ENCODE data around the gene OGG1.

The OGG1 gene

DNA sequence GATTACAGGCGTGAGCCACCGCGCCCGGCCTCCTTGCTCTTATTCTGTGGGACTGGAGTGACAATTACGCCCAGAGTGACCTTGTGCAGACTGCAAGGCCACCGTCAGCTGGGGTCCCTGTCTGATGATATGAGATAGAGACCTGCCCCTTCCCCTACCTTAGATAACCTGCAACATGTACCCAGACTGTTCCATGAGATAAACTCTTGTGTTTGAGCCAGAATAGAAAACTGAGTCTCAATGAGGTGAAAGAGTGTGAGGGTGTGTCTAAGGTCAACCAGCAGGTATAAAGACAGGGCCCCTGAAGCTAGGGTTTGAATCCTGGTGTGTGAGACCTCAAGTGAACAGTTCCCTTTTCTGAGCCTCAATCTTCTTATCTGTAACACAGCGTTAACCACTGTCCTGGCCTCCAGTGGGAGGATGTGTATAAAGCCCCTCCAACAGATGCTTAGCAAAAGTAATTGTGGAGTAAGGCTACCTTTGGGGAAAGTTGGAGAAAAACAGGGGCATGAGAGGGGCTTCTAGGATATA is 36.5 kb downstream of the OGG1 start:
- no peak for DNase-seq (ENCODE audit: low spot score)

DNA sequence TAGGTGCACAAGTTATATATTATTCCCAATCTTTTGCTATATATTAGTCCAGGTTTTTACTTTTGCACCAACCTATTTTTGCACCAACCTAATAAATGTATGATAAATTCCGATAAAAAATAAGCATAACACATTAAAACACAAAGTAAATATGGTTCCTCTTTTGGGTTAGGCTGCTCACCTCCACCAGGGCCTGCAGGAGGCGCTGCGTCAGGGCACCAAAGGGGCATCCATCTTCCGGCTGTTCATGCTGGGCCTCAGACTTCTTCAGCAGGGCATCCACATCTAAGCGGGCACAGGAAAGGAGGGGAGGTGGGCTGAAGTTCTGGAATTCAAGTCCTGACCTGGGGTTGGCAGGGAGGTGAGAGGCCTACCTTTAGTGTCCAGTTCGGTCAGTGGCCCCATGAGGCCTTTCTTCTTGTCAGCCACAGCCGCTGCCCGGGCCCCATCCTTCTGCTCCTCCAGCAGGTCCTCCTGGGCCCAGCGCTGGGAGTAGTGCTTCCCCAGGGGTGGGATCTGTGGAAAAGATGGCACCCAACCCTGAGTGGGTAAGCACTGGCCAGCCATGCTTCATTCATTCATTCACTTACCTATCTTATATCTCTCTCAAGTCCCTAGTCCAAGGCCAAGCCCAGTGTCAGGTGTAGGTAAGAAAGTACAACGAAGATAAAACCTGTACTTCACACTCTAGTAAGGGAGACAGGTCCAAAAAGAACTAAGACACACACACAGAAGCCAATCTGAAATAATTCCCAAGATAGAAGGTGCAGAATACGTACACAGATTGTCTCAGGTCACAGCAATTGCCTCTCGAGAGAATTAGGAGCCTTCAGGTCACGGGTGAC is 37.3 kb downstream of the OGG1 start:
- no peak for DNase-seq (ENCODE audit: low spot score)

DNA sequence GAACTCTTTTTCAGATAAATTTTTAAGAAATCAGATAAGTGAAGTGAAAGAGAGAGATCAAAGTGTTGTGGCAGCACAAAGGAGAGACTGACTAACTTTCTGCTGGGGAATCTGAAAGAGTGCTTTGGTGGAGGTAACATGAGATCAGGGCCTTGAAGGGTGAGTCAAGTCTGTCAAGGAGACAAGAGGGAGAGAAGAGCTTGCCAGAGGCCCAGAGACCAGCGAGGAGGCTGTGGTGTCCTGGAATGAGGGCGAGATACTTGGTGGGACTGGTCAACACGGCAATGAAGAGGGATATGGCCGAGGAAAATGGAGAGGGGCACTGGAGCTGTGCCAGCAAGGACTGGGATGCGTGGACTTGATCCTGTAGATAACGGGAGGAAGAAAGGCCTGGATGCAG is 38.0 kb downstream of the OGG1 start:
- no peak for DNase-seq (ENCODE audit: low spot score)

DNA sequence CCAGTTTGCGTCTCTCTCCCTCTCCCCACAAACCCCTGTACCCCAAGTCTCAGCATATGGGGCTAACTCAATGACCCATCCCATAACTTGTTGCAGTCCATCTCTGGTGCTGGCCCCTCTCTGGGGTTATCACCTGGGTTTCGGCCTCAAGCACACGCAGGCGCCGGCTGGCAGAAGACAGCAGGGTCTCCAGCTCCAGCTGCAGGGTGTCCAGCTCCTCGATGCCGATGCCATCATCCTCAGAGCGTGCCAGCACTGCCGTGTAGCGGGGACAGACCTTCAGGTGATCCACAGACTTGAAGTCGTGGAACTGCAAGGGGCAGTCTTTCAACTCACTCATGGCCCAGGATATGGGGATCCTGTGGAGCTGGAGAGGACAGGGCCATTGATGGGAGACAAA is 41.4 kb downstream of the OGG1 start:
- DNase-seq (ENCODE audit: low spot score): no peak

DNA sequence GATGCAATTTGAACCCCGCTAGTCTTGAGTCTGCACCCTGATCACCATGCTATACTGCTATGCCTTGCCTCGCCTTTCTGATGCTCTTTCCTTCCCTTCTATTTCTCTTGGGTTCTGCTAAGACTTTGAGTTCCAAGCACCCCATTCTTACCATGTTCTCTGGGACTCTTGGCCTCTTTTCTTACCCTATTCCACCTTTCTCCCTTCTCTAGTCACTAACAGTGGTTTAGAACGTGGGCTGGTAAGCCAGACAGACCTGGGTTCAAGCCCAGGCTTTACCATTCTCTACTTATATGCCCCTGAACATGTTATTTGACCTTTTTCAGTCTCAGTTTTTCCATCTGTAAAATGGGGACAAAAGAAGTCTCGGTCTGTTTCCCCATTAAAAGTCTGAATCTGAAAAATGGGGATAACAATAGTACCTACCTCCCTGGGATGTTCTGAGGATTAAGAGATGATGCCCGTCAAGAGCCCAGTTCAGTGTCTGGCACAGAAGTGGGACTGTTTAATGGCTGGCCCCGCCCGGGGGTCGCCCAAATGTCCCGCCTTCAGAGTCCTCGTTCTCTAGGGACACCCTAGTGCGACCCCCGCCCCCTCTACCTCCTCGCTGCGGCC is 42.1 kb downstream of the OGG1 start:
- no peak for DNase-seq (ENCODE audit: low spot score)

DNA sequence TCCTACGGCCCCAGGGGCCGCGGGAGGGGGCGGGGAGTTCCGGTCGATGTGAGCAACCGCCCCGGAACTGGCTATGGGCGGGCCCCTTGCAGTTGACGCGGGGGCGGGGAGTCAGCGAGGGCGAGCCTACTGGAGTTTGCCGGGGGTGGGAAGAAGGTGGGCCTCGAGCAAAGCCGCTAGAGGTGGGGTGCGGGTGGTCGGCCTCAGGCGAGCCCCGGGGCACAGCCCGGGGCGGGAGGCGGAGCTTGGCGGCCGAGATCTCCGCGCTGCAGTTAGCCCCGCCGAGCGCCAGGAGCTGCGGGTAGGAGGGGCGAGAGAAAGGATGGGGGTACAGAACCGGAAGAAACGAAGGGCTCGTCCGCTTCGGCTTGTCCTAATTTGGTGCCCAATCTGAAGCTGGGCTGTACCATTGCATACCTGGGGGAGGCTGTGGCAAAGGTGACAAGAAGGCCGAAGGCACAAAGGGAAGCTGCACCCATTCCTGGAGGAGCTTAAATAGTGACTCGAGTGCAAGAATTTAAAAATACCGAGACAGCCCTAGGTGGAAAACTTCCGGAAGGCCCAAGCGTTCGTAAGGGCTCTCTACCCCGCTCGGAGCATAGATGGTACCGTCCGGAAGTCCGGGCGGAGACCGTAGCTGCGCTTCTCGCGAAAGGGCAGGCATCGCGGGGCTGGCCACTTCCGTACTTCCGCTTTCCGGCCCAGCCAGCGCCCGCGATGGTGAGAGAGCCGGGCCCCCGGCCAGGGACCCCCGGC is 42.8 kb downstream of the OGG1 start, which contains the start of the genes ARPC4 and TADA3:
Gene ARPC4, plus strand, starts transcription at position 678 of the 756 bp plus-strand sequence. Its CDS starts 40 bp downstream, at position 718.
Gene TADA3, minus strand, starts transcription at position 69 of the 756 bp plus-strand sequence. CDS start 1,007 bp downstream, outside the sequence.
- peak; percentile 74 for DNase-seq (ENCODE audit: low spot score)

DNA sequence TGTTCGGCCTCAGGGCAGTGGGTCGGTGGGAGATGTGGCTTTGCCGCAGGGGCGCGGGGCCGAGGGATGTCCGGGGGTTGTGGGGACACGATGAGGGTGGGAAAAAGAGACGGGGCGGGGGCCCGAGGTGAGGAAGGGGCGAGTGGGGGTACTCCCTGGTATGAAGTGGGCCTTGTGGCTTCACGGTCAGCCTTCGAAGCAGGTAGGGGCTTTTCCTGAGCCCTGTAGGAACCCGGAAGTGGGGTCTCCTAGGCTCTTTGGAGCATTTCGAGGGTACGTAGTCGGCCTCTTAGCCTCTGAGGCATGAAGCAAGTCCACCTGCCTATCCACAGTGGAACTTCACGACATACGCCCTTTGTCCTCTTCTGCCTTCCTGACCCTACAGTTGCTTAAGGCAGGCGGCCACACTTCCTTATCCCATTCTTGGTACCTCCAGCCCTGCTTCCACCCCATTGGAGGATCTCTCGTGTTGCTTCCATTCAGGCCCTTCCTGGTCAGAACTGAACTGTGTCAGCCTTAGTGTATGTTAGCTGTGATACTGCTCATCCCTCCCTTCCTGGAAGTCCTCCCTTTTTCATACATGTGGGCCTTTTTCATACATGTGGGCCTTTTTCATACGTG is 43.5 kb downstream of the OGG1 start:
- DNase-seq (ENCODE audit: low spot score): no peak

DNA sequence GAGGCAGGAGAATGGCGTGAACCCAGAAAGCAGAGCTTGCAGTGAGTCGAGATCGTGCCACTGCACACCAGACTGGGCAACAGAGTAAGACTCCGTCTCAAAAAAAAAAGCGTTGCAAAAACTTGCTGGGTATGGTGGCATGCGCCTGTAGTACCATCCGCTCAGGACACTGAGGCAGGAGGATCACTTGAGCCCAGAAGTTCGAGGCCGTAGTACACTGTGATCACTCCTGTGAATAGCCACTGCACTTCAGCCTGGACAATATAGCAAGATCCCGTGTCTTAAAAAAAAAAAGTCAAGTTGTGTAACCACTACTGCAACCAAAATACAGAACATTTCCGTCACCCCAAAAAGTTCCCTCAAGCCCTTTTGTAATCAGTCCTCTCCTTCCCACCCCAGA is 44.6 kb downstream of the OGG1 start:
- DNase-seq (ENCODE audit: low spot score): no peak

DNA sequence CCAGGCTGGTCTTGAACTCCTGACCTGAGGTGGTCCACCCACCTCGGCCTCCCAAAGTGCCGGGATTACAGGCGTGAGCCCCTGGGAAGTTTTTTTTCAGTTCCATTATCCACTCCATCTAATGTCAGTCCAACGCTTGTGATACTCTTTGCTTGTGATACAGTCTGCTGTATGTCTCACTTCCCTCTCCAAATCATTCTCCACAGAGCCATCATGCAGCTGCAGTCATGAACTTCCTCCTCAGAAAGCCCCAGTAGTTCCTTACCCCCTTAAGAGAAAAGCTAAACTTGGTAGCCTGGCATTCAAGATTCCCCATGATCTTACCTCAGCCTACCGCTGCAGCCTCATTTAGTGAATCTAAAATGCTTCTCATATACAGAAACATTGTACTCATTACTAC is 45.5 kb downstream of the OGG1 start:
- no peak for DNase-seq (ENCODE audit: low spot score)

DNA sequence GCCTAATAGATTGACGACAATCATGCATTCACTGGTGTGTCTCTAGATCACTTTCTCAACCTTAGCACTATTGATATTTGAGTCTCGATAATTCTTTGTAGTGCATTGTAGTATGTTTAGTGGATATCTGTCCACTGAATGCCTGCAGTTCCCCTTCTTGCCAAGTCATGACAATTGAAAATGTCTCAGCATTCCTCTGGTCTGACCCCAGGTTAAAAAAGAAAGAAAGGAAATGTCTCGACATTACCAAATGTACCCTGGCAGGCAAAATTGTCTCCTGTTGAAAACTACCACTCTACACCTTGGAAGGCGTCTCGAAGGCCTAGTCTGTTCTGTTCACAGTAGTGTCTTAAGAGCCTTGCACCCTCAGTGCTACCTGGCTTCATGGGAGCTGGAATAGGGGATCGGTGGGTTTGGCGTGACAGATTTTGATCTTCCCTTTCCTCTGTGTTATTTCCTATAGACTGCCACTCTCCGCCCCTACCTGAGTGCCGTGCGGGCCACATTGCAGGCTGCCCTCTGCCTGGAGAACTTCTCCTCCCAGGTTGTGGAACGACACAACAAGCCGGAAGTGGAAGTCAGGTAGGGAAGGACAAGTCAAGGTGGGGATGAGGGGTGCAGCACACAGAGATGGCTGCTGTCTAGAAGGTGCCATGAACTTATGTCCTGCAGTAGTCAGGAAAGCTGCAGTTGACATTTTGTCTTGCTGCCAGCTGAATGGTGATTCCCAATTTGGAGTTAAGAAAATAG is 47.6 kb downstream of the OGG1 start:
- DNase-seq (ENCODE audit: low spot score): no peak

DNA sequence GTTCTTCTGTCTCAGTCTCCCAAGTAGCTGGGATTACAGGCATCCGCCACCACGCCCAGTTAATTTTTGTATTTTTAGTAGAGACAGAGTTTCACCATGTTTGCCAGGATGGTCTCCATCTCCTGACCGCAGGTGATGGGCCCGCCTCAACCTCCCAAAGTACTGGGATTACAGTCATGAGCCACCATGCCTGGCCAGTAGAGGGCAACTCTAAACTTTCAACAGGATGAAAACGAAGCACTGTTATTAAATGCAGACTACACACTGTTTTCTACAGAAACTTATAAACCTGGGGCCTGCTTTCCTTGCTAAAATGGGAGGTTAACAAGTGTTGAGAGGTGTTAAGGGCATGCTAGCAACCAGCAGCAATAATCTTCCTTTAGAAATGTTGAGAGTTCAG is 50.8 kb downstream of the OGG1 start:
- no peak for DNase-seq (ENCODE audit: low spot score)

DNA sequence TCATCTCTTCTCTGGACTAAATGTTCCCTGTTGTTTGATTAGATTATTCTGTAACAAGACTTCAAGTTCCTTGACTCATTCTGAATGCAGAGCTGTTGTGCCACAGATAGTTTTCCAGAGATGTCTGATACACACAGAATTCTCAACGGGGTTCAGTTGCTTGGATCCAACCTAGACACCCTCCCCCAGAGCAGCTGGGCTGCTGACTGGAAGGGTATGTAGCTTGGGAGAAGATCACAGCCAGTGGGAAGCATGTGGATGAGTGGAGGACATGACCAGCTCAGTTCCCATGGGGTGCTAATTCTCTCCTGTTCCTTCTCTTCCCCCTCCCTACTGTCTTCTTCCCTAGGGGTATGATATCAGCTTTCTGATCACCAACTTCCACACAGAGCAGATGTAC is 53.7 kb downstream of the OGG1 start:
- no peak for DNase-seq (ENCODE audit: low spot score)

DNA sequence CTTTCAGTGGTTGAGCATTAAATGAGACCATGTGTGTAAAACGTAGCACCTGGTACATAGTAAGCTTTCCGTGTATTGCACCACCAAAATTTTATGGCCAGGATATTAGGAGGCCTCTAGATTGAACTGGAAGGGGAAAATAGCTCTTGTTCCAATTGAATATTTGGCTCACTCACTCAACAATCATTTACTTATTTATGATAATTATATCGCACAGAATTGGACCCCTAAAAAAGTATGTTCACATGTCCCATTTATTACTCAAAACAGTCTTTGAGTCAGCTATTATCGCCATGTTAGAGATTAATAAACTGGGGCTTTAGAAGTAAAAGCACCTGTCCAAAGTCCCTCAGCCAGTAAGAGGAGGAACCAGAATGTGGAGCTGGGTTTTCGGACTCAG is 55.2 kb downstream of the OGG1 start:
- no peak for DNase-seq (ENCODE audit: low spot score)

DNA sequence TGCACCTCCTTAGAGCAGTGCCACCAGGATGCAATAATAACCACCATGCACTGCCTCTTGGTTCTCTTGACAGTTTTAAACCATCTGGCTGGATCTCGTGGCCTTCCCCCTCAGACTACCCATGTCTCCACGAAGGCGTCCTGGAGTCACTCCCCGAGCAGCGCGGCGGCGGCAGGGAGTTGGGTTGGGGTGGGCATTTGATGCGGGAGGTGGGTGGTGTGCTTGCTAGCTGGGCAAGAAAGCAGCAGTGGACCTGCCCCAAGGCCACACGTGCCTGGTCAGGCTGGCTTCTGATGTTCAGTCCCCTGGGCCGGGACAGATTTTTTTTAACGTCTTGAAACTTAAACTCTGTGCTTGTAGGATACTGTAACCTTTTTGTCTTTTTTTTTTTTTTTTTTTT is 56.4 kb downstream of the OGG1 start:
- no peak for DNase-seq (ENCODE audit: low spot score)

All from COLO829 (cell line).